VCaP (cell line): ENCODE data around the gene CHRNB2.
A peak's percentile ranks its signal among the peaks of the same experiment; 100 is the strongest.

Source experiments
- H3K27ac ChIP-seq: fragments of 450-650 bp; 2 replicates; pipeline ENCODE4 v1.5.1; 2017
- TF ChIP-seq, protein P1 (sequence below): fragments of 450-650 bp; conservative IDR thresholded peaks from 2 replicates; pipeline ENCODE4 v1.5.1; 2017; ENCODE audit warnings: mild to moderate bottlenecking, moderate library complexity

Gene CHRNB2

DNA sequence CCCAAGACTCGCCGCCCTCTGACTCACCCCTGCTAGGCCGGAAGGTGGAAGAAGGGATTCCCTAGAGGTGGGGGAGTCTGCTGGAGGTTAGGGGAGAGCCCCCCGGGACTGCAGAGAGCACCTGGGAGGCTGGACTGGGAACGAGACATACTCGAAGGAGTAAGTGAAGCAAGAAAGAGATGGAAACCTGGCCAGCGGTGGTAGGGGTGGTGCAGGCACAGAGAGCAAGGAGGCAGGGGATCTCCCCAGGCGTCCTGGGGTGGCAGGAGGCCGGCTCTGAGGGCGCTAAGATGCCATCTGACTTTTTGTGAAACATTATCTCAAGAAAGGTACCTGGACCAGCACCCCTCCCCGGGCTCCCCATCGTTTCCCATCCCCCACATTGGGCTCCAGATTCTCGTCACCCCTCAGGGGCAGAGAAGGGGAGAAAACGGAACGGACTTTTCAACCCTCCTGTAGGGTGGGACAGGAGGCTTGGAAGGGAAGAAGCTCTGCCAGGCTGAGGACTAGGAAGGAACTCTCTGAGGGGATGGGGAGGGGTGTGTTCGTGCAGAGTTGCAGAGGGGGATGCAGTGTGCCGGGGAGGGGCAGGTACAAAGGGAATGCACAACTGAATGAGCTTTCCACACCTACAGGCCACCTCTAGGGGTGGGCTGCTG, 708 bp downstream of the CHRNB2 start:
- H3K27ac ChIP-seq: peak overlapping the region; percentile 92
- TF ChIP-seq, protein P1, sequence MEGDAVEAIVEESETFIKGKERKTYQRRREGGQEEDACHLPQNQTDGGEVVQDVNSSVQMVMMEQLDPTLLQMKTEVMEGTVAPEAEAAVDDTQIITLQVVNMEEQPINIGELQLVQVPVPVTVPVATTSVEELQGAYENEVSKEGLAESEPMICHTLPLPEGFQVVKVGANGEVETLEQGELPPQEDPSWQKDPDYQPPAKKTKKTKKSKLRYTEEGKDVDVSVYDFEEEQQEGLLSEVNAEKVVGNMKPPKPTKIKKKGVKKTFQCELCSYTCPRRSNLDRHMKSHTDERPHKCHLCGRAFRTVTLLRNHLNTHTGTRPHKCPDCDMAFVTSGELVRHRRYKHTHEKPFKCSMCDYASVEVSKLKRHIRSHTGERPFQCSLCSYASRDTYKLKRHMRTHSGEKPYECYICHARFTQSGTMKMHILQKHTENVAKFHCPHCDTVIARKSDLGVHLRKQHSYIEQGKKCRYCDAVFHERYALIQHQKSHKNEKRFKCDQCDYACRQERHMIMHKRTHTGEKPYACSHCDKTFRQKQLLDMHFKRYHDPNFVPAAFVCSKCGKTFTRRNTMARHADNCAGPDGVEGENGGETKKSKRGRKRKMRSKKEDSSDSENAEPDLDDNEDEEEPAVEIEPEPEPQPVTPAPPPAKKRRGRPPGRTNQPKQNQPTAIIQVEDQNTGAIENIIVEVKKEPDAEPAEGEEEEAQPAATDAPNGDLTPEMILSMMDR: no peak

DNA sequence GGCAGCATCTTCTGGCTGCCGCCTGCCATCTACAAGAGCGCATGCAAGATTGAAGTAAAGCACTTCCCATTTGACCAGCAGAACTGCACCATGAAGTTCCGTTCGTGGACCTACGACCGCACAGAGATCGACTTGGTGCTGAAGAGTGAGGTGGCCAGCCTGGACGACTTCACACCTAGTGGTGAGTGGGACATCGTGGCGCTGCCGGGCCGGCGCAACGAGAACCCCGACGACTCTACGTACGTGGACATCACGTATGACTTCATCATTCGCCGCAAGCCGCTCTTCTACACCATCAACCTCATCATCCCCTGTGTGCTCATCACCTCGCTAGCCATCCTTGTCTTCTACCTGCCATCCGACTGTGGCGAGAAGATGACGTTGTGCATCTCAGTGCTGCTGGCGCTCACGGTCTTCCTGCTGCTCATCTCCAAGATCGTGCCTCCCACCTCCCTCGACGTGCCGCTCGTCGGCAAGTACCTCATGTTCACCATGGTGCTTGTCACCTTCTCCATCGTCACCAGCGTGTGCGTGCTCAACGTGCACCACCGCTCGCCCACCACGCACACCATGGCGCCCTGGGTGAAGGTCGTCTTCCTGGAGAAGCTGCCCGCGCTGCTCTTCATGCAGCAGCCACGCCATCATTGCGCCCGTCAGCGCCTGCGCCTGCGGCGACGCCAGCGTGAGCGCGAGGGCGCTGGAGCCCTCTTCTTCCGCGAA, 3.8 kb downstream of the CHRNB2 start:
- no peak overlapping the region for H3K27ac ChIP-seq
- TF ChIP-seq, protein P1: no peak

DNA sequence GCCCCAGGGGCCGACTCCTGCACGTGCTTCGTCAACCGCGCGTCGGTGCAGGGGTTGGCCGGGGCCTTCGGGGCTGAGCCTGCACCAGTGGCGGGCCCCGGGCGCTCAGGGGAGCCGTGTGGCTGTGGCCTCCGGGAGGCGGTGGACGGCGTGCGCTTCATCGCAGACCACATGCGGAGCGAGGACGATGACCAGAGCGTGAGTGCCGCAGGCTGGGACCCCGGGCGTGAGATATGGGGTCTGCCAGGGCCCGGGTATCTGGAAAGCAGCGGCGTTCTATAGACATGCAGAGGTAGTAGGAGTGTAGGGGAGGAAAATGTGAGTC, 4.3 kb downstream of the CHRNB2 start:
- no peak overlapping the region; the same call in 1 of the 2 replicates for H3K27ac ChIP-seq
- TF ChIP-seq, protein P1: no peak

DNA sequence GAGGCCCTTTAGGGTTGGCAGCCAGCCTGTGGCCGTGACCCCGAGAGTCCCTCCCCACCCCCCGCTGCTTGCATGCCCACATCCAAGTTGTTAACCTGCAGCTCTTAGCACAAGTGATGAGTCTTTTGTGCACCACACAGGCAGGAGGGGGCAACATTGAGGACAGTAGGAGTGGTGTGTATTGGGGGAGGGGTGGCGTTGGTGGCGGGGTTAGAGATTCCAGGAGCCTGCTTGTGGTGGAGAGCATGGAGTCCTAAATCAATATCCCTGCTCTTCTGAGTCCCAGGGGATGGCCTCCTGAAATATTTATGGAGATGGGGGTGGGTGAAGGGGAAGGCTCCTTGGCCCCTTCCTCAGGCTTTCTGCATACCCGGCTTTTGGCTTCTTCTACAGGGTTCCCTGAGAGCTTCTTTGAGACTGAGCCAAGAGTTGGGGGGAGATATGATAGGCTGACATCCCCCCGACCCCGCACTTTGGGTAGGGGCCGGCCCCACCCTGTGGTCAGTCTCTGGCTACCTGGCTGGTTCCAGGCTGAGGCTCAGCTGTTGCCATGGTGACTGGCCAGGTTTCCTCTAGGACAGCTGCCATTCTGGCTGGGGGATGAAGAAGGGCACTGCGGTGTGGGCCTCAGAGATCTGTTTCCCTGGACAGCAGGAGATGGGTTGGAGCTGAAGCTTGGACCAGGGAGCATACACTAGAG, 5.0 kb downstream of the CHRNB2 start:
- peak overlapping the region; percentile 6; the same call in 1 of the 2 replicates for H3K27ac ChIP-seq
- TF ChIP-seq, protein P1: no peak

DNA sequence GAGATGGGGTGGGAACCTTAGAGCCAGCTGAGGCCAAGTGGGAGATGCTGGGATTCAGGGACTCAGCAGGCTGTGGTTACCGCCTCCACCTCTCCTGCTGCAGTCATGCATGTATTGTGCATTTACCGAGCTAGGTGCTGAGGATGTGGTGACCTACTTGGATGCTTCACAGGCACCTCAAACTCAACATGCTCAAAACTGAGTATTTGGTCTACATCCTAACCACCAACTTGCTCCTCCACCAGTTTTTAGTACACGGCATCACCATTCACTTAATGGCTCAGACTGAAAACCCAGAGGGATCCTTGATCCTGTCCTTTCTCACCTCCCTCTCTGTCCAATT, 5.6 kb downstream of the CHRNB2 start:
- TF ChIP-seq, protein P1: no peak

DNA sequence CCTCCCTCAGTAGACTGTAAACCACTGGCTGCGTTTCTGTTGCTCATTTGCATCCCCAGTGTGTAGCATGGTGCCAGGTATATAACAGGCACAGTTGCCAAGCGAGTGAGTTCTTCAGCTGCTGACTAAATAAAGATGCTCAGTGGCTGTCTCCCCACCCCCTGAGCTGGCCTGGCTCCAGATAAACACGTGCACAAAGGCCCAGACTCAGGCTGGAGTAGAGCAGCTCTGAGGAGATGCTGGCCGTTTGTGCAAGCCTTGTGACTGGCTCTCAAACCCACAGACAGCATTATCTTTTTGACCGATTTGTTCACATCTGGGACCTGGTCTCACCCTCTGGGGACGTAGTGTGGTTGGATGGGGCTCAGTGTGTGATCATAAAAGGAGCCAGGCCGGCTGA, 7.1 kb downstream of the CHRNB2 start:
- H3K27ac ChIP-seq: peak overlapping the region; percentile 55
- TF ChIP-seq, protein P1: no peak

More for the DNA sequence above, 5.6 kb downstream of the CHRNB2 start:
- no peak overlapping the region for H3K27ac ChIP-seq

DNA sequence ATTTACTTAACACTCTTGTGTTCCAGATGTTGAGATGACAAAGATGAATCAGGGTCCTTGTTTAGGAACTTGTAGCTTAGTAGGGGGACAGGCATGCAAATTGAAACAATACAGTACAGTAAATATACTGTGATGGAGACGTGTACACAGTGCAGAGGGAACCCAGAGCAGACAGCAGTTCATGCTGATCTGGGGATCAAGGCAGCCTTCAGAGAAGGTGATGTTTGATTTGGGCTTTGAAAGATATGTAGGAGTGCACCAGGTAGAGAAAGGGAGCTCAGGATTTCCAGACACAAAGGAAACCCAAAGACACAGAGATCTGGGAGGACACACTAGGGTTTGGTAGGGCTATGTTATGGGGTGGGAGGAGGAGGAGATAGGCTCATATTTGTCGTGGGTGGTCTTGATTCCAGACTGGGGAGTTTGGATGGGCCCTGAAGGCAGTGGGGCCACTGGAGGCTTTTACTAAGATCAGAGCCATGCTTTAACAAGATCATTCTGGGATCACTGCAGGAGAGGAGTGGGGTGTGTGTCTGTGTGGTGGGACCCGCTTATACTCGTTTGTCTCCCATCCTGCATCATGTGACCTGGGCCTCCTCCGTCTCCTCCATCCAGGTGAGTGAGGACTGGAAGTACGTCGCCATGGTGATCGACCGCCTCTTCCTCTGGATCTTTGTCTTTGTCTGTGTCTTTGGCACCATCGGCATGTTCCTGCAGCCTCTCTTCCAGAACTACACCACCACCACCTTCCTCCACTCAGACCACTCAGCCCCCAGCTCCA, 7.8 kb downstream of the CHRNB2 start:
- H3K27ac ChIP-seq: peak overlapping the region; percentile 55
- TF ChIP-seq, protein P1: no peak
